ENCODE results near the gene PRR5L.

DNA sequence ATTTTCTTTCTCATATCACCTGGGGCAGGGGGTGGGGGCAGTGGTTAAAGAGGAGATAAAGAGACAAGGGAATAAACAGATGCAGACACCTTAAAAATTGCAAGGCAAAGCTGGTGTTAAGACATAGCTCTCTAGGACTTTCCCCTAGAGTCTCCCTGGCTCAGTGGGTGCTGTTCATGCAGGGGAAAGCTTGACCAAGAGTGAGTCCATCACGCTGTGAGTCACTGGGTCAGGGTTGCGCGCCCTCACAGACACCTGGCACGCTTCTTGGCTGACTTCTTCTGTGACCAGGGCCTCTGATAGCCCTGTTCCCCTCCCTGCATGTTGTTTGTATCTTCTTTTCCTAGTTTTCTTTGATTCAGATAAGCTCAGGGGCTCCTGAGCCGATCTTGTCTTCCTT, 38.7 kb upstream of the PRR5L start:
- TF ChIP-seq, protein P1, sequence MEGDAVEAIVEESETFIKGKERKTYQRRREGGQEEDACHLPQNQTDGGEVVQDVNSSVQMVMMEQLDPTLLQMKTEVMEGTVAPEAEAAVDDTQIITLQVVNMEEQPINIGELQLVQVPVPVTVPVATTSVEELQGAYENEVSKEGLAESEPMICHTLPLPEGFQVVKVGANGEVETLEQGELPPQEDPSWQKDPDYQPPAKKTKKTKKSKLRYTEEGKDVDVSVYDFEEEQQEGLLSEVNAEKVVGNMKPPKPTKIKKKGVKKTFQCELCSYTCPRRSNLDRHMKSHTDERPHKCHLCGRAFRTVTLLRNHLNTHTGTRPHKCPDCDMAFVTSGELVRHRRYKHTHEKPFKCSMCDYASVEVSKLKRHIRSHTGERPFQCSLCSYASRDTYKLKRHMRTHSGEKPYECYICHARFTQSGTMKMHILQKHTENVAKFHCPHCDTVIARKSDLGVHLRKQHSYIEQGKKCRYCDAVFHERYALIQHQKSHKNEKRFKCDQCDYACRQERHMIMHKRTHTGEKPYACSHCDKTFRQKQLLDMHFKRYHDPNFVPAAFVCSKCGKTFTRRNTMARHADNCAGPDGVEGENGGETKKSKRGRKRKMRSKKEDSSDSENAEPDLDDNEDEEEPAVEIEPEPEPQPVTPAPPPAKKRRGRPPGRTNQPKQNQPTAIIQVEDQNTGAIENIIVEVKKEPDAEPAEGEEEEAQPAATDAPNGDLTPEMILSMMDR (IDR thresholded peaks at IDR 0.05), result no peak
- TF ChIP-seq POLR2A (IDR thresholded peaks at IDR 0.05), result no peak
